GM19397 (cell line): ENCODE results near the gene RCAN2.
A peak's percentile ranks its signal among the peaks of the same experiment; 100 is the strongest.
"Not testable (repeated sequence)": the region's sequence is repeated elsewhere in the genome, so short reads cannot be mapped to it uniquely, and the experiment has no call there.

Experiments used
- ATAC-seq: cut with Tn5 transposase; IDR thresholded peaks from one replicate; pipeline ENCODE4 v1.9.1; 2021; ENCODE audit warnings: mild to moderate bottlenecking, moderate library complexity; ENCODE audit not compliant: unreplicated experiment

RCAN2 gene

DNA sequence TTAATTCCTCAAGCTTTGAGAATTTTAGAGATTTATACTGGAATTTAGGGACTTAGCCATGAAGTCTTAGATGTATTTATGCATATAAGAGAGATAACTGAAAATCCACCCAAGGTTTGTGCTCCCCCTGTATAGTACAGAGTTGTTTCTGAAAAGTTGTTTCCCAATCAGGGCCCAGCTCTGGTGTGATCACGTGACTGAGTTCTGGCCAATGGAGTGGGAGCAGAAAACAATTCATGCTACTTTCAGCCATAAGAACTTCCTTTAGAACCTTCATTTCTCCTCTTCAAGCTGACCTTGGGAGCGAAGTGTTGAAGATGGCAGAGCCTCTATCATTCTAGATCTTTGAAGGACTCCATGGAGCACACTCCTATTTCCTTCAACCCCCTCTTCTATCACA lies 151.0 kb downstream of the RCAN2 start:
- no peak for ATAC-seq

DNA sequence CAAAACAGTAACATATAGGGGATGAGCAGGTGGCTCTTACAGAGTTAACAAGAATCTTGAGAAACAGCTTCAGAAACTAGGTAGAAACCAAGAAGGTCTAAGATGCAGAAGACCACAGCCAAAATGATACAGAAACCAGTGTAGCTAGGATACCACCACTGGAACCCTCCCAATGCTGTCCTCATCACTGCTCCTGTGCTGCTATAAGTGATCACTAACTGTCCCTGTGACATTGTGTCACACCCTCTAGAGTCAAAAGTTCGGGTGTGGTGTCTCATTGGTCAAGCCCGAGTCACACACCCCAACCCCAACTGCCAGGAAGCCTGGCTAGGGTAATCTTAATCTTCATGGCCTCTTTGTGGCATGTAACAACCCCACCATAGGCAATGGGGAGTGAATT lies 153.1 kb downstream of the RCAN2 start:
- ATAC-seq = peak; percentile 90

DNA sequence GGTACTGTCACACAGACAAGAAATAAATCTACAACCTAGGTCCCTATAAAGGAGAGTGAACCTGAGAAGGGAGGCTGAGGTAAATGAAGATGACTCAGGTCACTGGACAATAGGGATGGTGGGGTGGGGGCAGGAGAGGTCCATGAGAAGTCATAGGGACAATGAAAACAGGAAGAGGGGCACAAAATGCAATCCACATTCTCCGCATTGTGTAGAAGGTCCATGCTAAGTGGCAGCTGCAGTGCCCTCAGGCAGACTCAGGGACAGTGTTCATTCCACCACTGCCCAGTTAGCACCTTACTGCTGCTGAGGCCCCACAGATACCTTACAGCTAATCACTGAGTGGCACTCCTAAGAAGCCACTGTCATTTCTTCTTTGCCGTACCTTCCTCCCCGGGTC lies 156.8 kb downstream of the RCAN2 start:
- ATAC-seq = no peak

DNA sequence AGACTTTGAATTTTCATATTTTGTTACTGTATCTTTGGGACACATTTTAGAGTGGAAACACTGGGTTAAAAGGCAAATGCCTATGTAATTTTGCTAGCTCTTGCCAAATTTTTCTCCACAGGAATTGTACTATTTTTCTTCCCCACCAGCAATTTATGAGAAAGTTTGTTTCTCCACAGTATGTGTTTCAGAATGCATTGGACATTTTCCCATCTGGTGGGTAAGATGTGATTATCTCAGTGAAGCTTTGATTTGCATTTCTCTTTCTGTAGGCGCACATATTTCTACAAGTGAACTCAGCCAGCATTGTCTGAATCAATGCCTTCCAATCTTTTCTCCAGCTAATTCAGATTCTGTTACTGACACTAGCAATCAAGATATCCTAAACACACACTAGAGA lies 157.8 kb downstream of the RCAN2 start:
- ATAC-seq = no peak

DNA sequence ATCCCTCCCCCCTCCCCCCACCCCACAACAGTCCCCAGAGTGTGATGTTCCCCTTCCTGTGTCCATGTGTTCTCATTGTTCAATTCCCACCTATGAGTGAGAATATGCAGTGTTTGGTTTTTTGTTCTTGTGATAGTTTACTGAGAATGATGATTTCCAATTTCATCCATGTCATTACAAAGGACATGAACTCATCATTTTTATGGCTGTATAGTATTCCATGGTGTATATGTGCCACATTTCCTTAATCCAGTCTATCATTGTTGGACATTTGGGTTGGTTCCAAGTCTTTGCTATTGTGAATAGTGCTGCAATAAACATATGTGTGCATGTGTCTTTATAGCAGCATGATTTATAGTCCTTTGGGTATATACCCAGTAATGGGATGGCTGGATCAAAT lies 158.8 kb downstream of the RCAN2 start:
- ATAC-seq = not testable (repeated sequence)

DNA sequence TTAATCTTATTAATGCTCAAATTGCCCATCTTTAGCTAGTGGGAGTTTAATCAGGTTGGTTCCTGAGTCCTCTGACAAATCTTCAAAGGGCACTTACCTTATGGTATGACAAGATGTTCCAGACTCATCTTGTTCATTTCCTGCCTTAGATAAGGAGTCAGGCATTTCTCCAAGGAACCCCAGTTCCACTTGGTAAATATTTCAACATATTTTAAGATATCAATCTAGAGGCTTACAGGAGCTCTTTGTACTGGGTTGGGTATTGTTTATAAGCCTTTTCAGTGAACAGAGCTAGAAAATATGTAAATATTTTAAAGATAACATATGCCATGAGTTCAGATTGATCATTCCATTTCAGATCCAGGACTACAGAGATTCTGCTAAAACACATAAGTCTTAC lies 159.8 kb downstream of the RCAN2 start:
- no peak for ATAC-seq

DNA sequence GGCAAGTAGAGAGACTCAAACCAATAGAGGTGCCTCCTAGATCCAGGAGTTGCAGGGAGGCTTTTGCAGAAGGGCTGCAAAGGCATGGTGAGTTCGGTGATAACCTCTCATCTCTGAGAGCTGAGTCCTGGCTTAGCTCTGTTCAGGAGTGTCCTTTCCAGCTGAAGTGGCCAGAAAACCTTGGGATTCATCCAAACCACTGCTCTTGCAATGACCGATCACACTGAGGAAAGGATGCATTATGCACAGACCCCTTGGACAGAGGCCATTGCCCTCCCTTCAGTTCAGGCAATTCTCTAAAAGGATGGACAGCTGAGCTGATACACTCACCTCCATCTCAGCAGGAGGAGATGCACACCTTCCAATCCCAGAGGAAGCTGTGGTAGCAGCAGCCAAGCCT lies 161.7 kb downstream of the RCAN2 start:
- ATAC-seq = no peak

DNA sequence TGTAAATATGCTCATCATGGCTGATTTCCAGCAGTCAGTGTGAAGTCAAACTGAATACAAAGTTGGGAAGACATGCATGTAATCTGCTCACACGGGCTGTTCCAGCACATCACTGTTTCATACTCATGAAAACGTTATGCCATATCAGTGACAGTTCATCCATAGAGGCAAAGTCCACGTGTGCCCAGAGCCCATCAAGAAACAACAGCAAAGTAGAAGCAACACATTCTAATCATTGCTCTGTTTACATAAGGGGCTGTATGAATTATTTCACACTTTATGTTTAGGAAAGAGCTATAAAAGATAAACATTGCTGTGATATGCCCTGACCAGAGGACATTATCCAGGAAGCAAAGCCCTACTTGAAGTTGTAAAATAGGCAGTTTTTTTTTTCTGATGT lies 163.5 kb downstream of the RCAN2 start:
- ATAC-seq = no peak

DNA sequence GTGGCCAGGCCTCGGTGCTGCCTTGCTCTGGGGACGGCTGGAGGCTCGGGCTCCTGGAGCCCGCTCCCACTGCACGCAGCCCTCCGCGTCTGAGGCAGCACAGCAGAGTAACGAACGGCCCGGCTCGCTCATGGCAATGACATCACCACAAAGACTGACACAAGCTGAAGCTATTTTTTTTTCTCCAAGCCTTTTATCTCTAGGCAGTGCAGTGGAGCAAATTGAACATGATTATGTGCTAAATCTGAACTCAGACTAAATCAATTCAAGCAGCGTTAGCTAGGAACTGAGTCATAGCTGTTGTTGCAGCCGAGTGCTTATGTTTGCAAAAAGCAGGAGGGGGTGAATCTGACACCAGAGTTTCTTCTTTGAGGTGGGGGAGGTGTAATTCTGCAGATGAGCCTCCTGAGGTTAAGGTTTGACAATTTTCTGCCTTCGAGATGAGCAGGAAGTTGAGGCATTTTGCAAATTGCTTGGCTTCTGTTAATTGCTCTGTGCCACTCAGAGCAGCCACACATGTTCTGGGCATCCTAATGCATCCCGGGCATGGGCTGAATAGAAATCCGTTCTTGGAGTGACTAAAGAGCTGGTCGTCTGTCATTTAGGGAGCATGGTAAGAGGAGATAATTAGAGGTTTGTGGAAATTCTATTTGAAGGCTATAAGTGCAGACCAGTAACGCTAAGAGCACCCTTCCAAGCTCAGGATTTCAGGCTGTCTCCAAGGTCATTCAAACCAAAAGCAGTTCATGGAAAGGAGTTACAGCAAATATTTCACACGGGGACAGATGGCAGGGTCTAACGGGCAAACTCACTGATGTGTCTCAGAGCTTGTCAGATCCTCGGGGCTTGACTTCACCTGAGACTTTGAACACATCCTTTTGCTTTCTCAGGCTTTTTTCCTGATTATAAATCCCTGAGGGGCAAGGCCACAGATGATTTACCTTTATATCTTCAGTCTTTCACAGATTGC lies 165.4 kb downstream of the RCAN2 start:
- no peak for ATAC-seq

DNA sequence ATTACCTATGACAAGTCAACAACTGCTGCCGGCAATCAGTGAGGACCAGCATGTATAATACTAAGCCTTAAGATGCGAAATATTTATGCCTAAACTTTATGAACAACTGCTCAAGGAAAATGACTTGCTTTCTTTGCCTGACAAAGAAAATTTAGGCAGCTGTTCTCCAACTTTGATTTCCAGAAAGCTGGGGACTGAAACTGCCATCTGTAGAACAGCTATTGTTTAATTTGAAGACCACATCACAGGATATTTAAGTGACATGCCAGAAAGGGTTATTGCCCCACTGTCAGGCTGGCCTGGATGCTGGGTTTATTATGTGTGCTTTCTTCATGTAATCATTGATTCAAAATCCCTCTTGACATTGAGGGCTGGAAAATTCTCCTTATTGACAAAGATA lies 166.5 kb downstream of the RCAN2 start:
- ATAC-seq = no peak

DNA sequence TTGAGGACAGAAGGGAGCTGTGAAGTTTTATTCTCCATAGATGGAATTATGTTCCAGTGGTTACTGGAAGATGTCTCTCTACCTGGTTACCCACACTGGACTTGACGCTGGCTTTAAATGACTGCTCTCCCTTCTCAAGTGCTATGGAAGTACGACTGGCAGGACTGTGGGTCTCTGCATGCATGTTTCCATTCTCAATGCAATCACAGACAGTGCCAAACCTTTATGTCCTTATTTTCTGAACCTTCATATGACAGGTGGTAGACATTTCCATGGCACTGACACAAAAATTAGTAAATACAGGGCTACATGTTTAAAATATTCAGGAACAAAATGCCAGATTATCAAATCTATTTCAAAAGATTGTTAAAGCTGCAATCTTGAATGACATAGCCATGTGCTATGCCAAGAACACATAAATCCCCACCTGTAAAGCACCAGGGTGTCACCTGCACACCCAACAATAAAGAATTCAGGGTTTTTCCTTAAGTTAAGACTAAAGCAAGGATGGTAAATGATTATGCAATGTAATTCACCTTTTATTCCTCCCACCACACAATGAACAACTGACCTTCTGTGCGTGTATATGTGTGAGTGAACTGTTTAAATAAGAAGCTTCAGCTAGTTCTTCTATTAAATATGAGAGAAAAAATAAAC lies 167.2 kb downstream of the RCAN2 start:
- no peak for ATAC-seq

DNA sequence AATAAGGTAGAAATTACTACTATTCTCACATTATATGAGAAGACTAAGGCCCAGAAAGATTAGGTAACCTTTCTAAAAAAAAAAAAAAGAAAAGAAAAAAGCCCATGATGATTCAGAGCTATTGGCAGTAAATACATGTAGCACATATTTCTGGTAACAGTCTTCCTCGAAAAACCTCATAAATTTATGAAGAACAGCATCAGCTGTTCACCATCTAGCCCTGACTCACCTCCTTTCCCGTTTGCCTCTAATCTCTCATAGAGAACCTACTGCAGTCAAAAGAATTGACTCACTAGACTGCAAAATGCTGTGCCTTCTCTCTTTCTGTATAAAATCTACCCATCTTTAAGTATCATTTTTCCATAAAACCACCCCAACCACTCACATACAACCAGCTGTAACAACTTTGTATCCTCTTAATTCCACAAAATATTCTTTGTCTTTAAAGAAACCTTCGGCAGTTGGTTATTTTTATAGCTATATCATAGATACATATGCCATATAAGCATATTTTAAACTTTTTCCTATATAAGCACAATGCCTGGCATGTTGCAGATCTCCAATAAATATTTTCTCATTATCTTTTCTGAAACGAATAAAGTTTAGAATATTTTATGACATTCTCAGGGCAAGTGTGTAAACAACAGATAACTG lies 167.8 kb downstream of the RCAN2 start:
- ATAC-seq = no peak

DNA sequence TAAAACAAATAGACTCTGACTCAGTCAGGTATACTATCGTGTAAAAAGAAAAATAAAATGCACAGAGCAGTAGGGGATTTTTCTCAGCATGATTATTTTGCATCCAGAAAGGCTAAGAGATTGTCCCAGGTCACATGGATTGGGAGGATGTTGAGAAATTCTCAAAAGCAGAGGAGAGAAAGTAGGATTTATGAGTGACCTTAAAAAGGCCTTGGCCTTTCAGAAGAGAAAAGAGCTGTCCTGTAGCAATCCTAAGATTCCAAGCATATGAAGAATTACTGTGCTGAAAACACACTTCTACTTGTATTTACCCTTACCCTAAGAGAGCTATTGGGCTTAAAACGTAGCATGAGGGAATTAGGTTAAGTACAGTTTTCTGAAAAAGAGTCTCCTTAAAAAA lies 170.7 kb downstream of the RCAN2 start:
- no peak for ATAC-seq

DNA sequence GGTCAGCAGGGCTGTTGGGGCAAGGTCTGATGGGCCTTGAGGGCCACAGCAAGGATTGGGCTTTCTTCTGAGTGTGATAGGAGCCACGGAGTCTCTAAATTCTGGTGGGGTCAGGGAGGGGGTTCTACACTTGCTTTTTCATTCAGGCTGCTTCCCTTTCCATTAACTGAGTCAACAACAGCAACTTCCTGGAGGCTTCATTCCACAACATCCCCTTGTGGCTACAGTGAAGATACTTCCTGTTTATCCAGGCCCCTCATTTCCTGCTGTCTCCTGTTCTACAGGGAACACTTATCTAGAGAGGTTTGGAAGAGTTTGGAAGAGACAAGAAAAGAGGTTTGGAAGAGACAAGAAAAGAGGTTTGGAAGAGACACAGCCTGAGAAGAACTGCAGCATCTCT lies 175.7 kb downstream of the RCAN2 start:
- ATAC-seq = no peak

DNA sequence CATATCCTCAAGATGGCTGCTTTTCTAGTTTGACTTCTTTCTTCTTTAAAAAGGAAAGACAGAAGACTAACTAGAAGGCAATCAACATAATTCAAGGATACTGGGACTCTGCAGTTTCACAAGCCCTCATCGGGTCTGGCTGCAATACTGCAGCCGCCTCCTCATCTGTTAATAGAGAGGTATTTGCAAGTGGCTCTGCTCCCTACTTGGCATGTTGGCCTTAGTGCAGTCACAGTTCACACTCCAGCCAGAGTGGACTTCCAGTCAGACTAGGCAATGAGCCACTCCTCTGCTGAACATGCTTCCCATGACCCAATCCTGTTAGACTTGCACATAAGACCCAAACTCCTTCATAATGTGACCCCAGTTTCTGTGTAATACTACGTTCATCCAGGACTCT lies 178.6 kb downstream of the RCAN2 start:
- ATAC-seq = no peak

DNA sequence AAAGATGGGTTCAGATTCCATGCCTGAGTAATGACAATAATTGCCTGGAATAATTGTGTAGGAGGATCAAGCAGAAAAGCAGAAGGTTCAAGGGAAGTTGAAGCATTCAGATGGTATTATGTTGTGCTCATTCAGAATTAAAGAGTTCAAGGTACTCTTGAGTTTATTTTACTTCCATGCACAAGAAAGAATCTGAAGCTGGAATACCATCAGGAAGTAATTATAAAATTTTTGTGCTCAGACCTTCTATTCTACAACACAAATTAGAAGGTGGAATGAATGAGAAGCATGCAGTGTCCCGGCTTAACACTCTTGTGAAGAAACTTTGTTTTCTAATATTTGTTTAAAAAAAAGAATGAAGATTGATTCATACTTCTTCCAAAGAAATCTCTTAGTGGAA lies 181.1 kb downstream of the RCAN2 start:
- ATAC-seq = no peak

DNA sequence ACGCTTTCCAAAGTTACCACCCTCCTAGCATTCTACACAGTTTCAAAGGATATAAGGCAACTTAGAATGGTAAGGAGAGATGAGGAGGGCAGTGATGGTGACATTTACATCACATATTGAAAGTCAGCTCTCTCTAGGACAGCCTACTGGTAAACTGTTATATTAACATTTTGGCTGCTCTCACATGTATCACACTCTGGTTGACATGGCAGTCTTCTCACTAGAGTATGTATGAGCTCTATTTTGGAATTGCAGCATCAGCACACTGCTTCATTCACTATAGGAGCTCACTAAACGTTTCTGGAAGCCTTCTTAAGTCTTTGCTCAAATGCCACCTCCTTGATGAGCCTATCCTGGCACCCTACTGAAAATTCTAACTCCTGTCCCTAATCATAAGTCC lies 184.8 kb downstream of the RCAN2 start:
- no peak for ATAC-seq

DNA sequence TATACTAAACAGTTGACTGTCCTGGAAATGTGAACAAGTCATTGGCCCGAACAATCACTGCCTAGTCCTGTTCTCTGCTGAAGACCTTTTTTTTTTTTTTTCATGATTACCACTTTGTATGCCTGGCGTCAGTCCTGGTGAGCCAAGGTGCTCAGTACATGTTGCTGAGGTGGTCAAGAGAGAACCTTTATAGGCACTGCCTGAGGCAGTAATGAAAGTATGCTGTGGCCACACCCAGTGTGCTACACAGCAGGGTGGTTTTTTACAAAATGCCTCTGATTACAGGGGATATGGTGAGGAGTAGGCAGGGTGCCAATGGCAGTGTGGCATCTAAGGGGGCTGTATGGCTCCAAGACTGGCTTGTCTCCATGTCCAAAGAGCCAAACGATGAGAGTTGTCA lies 185.4 kb downstream of the RCAN2 start:
- ATAC-seq = no peak

DNA sequence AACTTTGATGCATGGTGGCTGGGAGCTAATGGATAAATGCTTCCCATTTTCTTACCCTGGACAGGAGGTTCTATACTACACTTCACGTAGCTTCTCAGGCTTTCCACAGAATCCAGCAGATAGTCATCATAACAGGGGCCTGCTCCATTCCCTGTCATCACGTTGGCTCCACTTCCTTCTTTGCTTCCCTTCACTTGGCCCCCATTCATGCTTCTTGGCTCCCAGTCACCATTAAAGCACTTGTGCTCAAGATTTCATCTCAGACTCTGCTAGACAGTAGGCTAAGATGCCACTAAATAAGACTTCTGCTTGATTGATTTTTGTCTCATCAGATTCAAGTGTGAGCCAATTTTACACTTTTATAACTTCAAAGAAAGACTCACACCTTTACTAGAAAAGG lies 186.0 kb downstream of the RCAN2 start:
- ATAC-seq = no peak

DNA sequence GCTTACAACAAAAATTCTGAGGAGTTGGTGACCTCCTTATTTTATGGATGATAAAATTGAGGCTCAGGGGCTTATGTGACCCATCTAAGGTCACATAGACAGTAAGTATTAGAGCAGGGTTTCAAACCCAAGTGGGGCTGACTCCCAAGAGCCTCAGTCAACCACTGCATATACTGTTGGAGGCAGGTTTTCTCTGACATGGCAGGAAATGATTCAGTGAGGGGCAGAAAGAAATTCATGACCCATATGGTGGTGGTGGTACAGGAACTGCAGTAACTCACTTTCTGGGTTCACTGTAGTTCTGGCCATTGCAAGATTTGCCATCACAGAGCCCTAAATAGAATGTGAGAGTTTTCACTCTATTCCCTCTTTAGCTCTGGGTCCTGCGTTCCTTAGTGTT lies 188.4 kb downstream of the RCAN2 start:
- ATAC-seq = no peak

DNA sequence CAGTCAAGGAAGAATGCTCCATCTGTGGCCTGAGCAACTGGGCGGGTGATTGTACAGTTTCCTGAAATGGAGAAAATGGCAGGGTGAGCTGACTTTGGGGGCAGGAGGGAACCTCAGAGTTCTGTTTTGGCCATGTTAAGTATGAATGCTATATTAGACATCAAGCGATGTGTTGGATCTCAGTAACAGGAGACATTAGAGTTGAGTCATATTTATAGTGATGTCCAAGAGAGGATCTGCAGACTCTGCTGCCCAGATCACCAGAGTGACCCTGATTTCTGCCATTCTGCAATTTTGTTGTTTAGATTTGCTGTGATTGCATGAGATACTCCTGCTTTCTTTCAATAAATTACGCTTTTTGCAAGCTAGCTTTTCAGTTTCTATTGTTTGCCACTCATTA lies 189.1 kb downstream of the RCAN2 start:
- ATAC-seq = no peak

DNA sequence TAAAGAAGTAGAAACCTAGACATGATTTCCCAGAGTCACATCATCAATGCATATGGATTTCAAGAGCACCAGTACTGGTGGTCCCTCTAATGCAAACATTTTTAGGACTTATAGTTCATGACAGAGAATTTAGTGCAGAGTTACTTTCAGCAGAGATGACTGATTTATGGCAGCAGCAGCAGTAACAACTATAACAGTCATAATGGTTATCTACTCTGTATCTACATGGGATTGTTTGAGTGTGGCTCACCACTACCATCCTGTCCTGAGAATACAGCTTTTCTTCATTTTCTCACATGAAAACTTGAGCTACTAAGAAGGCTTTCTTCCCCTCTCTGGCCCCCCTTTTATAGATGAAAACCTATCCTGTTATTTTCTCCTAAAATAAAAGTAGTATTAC lies 192.0 kb downstream of the RCAN2 start:
- no peak for ATAC-seq
